AG04449 (cell line): ENCODE measurements around the gene CACNG5.

ENCODE experiments used
- CTCF ChIA-PET: fragments of 350-600 bp; formaldehyde crosslinking; extraction: SDS; loops from one replicate; lab custom pipeline; 2021; ENCODE audit warnings: antibody characterized with exemption; lab: Yijun Ruan, JAX
- POLR2A ChIA-PET: fragments of 400-600, 350-600 bp; formaldehyde crosslinking; extraction: SDS; loops from one replicate; lab custom pipeline; 2020; ENCODE audit warnings: antibody characterized with exemption, inconsistent platforms; lab: Yijun Ruan, JAX
- DNase-seq: peaks from one replicate; pipeline ENCODE4 v3.0.0-alpha.2; 2010; ENCODE audit warnings: low read depth, low spot score
- H3K4me3 ChIP-seq: 2 replicates; pipeline ENCODE4 v1.5.1; 2011; ENCODE audit warnings: low read depth, mild to moderate bottlenecking, control low read depth, low read length
- CTCF ChIP-seq: IDR thresholded peaks from one replicate; pipeline ENCODE4 v1.5.1; 2011; ENCODE audit warnings: mild to moderate bottlenecking, moderate library complexity, low read length, control low read depth, inconsistent platforms; ENCODE audit not compliant: insufficient read depth; ENCODE audit errors: missing control alignments

Gene CACNG5

GRCh38 chr17:66889480-66890230 lies 54.7 kb downstream of the CACNG5 start:
- no peak overlapping the region for H3K4me3 ChIP-seq
- POLR2A ChIA-PET = no interaction called here
- CTCF ChIA-PET = interaction anchor here (1.1 to 1.5 kb wide), 2 partner anchors 9 to 11 kb away, joined by 3 to 4 read pairs; no protein-coding TSS in a partner anchor
- DNase-seq = no peak
- no peak for TF ChIP-seq CTCF

GRCh38 chr17:66892246-66892645 lies 57.3 kb downstream of the CACNG5 start:
- ChIA-PET POLR2A (no interaction called here), CTCF (interaction anchor here (2.9 kb wide), 1 partner anchor 9 kb away, joined by 9 read pairs; no protein-coding TSS in a partner anchor)
- no peak for TF ChIP-seq CTCF
- no peak for DNase-seq
- H3K4me3 ChIP-seq = no peak overlapping the region

- DNase-seq = no peak
- ChIA-PET CTCF (no interaction called here), POLR2A (no interaction called here)
- TF ChIP-seq CTCF = no peak
- no peak overlapping the region for H3K4me3 ChIP-seq
Measured at GRCh38 chr17:66893382-66893781, 58.5 kb downstream of the CACNG5 start.

GRCh38 chr17:66893863-66894262 lies 58.9 kb downstream of the CACNG5 start:
- no peak overlapping the region for H3K4me3 ChIP-seq
- ChIA-PET CTCF (no interaction called here), POLR2A (no interaction called here)
- no peak for DNase-seq
- TF ChIP-seq CTCF = no peak

- CTCF ChIA-PET = interaction anchor here (1.0 to 1.4 kb wide), 6 partner anchors 9 to 182 kb away, joined by 3 to 5 read pairs (median 4); no protein-coding TSS in a partner anchor
- TF ChIP-seq CTCF = no peak
- no peak for DNase-seq
- POLR2A ChIA-PET = no interaction called here
- no peak overlapping the region for H3K4me3 ChIP-seq
Measured at GRCh38 chr17:66897141-66897540, 62.2 kb downstream of the CACNG5 start.

- no peak for DNase-seq
- ChIA-PET POLR2A (no interaction called here), CTCF (interaction anchor here (0.6 to 2.6 kb wide), 8 partner anchors 9 to 700 kb away, joined by 3 to 7 read pairs (median 4); no protein-coding TSS in a partner anchor)
- H3K4me3 ChIP-seq = no peak overlapping the region
- no peak for TF ChIP-seq CTCF
Measured at GRCh38 chr17:66898536-66898935, 63.6 kb downstream of the CACNG5 start.
